ENCODE measurements around the gene TENT5C. TPM values are rescaled to one million over a fixed set of nuclear protein-coding genes. Genes with fewer than 3 reads are reported as not detected.

The TENT5C gene
- total RNA-seq, 4 donors from 2014 or later: 2.7 to 5.0 (median 3.4) TPM

DNA sequence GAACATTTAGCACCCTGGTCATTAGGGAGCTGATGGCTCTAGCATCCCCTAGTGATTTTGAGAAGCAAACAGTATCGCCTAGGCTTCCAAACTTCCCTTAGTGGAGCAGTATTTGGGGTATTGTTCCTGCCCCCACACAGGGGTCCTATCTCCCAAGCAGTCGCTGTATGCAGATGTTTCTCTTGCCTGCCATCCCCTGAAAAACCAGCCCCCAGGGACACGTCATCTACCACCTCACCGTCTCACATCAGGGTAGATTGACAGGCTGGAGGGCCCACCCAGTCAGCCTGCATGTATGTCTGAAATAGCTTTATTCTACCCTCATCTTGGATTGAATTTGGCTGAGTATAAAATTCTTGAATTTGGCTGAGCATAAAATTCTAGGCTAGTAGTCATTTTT lies 33.9 kb downstream of the TENT5C start:
- TF ChIP-seq POLR2AphosphoS5 (IDR thresholded peaks at IDR 0.05) (no peak), CTCF (IDR thresholded peaks at IDR 0.05) (no peak), POLR2A (IDR thresholded peaks at IDR 0.05) (no peak), EP300 (IDR thresholded peaks at IDR 0.05) (no peak)
- Histone ChIP-seq H3K9me3 (no peaks in the 10 kb centered on the region), H3K36me3 (no peaks in the 10 kb centered on the region), H3K27me3 (no peaks in the 10 kb centered on the region), H3K27ac (no peak overlapping the region), H3K4me3 (no peak overlapping the region), H3K4me1 (no peaks in the 10 kb centered on the region)
- 83% methylated on average over 3 of the region's 4 CpGs for WGBS
- DNase-seq (ENCODE audit: low spot score in 2 of 2): peak in 1 of 2 donors; percentile 29

DNA sequence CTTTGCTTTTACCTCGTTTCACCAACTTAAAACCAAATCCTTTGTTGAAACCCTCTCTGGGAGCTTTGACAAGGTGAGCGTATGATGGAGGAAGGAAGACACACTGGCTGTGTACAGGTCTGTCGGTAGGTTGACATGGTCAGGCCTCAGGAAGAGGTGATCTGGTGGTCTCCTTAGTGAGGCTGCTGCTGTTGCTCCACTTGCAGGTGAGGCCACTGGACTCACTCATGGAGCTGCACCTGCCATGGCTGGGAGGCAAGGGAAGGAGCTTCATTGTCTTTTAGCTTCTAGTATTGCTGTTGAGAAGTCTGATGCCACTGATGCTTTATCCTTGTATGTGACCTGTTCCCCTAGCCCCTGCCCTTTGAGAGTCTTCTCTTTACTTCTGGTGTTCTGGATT lies 35.7 kb downstream of the TENT5C start:
- DNase-seq (ENCODE audit: low spot score in 2 of 2): peak in 1 of 2 donors; percentile 56
- peaks cover 3% of the 10 kb centered on the region for H3K4me1 ChIP-seq
- no peaks in the 10 kb centered on the region for H3K36me3 ChIP-seq
- TF ChIP-seq CTCF (IDR thresholded peaks at IDR 0.05) (no peak), POLR2AphosphoS5 (IDR thresholded peaks at IDR 0.05) (no peak), POLR2A (IDR thresholded peaks at IDR 0.05) (no peak), EP300 (IDR thresholded peaks at IDR 0.05) (no peak)
- no peaks in the 10 kb centered on the region for H3K9me3 ChIP-seq
- no peak overlapping the region for H3K4me3 ChIP-seq
- H3K27me3 ChIP-seq: no peaks in the 10 kb centered on the region
- no peak overlapping the region for H3K27ac ChIP-seq
- 92% methylated on average over 3 of the region's 3 CpGs for WGBS

- peaks cover 3% of the 10 kb centered on the region for H3K4me1 ChIP-seq
- 86% methylated on average over 4 of the region's 4 CpGs for WGBS
- TF ChIP-seq POLR2A (IDR thresholded peaks at IDR 0.05) (no peak), EP300 (IDR thresholded peaks at IDR 0.05) (no peak), CTCF (IDR thresholded peaks at IDR 0.05) (no peak), POLR2AphosphoS5 (IDR thresholded peaks at IDR 0.05) (no peak)
- H3K27ac ChIP-seq: no peak overlapping the region
- peak in 1 of 2 donors; percentile 24 for DNase-seq (ENCODE audit: low spot score in 2 of 2)
- no peaks in the 10 kb centered on the region for H3K9me3 ChIP-seq
- no peaks in the 10 kb centered on the region for H3K27me3 ChIP-seq
- H3K36me3 ChIP-seq: no peaks in the 10 kb centered on the region
- H3K4me3 ChIP-seq: no peak overlapping the region
Observed at GRCh38 chr1:117642963-117643362, 37.1 kb downstream of the TENT5C start.

DNA sequence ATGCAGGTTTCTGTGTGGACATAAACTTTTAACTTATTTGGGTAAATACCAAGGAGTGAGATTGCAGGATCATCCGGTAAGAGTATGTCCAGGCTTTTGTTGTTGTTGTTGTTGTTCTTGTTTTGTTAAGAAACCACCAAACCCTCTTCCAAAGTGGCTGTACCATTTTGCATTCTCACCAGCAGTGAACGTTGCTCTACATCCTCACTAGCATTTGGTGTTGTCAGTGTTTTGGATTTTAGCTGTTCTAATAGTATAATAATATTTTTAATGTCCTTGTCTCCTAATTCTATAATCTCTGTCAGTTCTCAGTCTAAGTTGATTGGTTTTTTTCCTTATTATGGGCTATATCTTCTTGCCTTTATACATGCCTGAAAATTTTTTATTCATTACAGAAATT lies 37.8 kb downstream of the TENT5C start:
- WGBS: 89% methylated on average over 2 of the region's 2 CpGs
- Histone ChIP-seq H3K27ac (no peak overlapping the region), H3K27me3 (no peaks in the 10 kb centered on the region), H3K9me3 (no peaks in the 10 kb centered on the region), H3K4me1 (peaks cover 3% of the 10 kb centered on the region), H3K4me3 (no peak overlapping the region), H3K36me3 (no peaks in the 10 kb centered on the region)
- TF ChIP-seq POLR2A (IDR thresholded peaks at IDR 0.05) (no peak), EP300 (IDR thresholded peaks at IDR 0.05) (no peak), POLR2AphosphoS5 (IDR thresholded peaks at IDR 0.05) (no peak), CTCF (IDR thresholded peaks at IDR 0.05) (no peak)
- DNase-seq (ENCODE audit: low spot score in 2 of 2): no peak

DNA sequence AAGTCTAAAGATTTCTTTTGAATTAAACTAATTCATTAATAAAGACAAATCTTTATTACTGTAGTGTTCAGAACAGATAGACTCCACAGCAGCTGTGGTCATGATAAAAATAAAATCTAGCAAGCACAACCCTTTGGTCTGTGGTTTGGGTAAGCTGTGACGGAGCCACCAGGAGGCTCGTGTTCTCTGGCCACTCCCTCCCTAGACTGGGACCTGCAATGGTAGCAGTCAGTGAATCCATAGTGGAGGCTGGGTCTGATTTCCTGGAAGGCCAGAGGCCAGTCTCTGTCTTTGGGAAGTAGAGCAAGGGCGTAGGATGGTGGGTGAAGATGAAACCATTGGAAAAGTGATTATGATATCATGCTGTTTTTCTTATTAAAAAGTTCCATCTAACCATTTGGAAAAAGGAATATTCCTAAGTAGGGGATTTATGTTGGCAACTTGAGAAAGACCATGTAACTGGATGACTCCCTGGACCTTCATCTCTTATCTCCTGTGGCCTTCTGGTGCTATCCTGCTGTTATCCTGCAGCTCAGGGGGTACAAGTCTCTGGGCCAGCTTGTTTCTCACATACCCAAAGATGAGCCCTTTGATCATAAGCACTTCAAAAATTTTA lies 39.0 kb downstream of the TENT5C start:
- Histone ChIP-seq H3K27me3 (no peaks in the 10 kb centered on the region), H3K4me3 (no peak overlapping the region), H3K9me3 (no peaks in the 10 kb centered on the region), H3K36me3 (no peaks in the 10 kb centered on the region), H3K4me1 (peaks cover 3% of the 10 kb centered on the region), H3K27ac (no peak overlapping the region)
- WGBS: 78% methylated on average over 3 of the region's 3 CpGs
- no peak for DNase-seq (ENCODE audit: low spot score in 2 of 2)
- no peak for TF ChIP-seq CTCF (IDR thresholded peaks at IDR 0.05)
- no peak for TF ChIP-seq EP300 (IDR thresholded peaks at IDR 0.05)

Data from suprapubic skin (tissue), 4 donors.